Subcutaneous abdominal adipose tissue (tissue), 5 donors: ENCODE measurements around the gene TMPRSS13.
"Not testable (repeated sequence)": the region's sequence is repeated elsewhere in the genome, so short reads cannot be mapped to it uniquely, and the experiment has no call there.

Source experiments
- H3K27ac ChIP-seq: one replicate; pipeline ENCODE4 v1.7.0; 2013; ENCODE audit warnings: low read depth, mild to moderate bottlenecking, inconsistent platforms, low read length, moderate library complexity
- H3K27me3 ChIP-seq, 5 donors: one replicate each; pipeline ENCODE4 v1.7.0; 2013; ENCODE audit warnings: low read length in 5 of 5, inconsistent platforms in 1 of 5; ENCODE audit not compliant: control insufficient read depth in 5 of 5, insufficient read depth in 4 of 5
- H3K36me3 ChIP-seq, 5 donors: one replicate each; pipeline ENCODE4 v1.7.0; 2013; ENCODE audit warnings: low read length in 5 of 5; ENCODE audit not compliant: control insufficient read depth in 5 of 5, insufficient read depth in 5 of 5
- H3K4me1 ChIP-seq, 5 donors: one replicate each; pipeline ENCODE4 v1.7.0; 2013; ENCODE audit warnings: low read length in 5 of 5, mild to moderate bottlenecking in 3 of 5, moderate library complexity in 1 of 5; ENCODE audit not compliant: control insufficient read depth in 5 of 5, insufficient read depth in 5 of 5
- H3K4me3 ChIP-seq, 5 donors: one replicate each; pipeline ENCODE4 v1.7.0; 2013; ENCODE audit warnings: low read length in 5 of 5, low read depth in 1 of 5
- H3K9ac ChIP-seq, 5 donors: one replicate each; pipeline ENCODE4 v1.7.0; 2013; ENCODE audit warnings: low read length in 5 of 5, mild to moderate bottlenecking in 4 of 5, moderate library complexity in 3 of 5
- H3K9me3 ChIP-seq, 5 donors: one replicate each; pipeline ENCODE4 v1.7.0; 2013; ENCODE audit warnings: low read length in 5 of 5; ENCODE audit not compliant: control insufficient read depth in 5 of 5
- donor health status: healthy.
- donor health status: healthy.
- donor health status: healthy.
- donor health status: healthy.
- donor health status: healthy.

Gene TMPRSS13

DNA sequence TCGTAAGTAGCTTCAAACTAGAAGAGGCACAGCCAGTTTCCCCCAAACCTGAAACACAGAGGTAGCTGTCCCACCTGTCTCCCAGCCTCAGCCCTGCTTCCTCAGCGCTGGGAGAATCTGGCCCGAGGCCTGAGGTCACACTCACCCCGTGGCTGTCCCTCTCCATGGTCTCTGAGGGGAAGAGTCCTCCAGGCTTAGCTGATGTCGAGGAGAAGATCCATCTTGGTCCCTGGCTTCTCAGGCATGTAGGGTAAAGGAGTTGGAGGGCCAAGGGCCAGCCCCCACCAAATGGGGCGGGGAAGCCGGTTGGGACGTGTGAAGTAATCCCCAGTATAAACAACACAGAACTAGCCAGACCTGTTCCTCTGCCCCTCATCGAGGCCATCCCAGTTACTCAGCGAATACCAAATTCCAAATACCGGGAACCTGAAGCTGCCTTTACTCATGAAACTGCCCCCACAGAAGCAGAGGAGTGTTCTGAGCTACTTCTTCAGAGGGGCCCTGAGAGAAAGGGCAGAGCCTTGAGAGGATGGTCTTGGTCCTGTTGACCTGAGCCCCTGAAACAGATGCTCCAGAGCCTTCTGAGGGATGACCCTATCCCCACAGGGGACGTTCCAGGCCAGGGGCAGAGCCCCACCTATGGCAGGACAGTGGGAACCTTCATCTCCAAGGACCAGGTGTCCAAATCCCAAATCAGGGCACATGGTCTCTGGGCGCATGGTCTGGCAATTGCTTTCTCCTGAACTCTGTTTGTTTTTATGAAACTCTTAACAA, at the start of gene TMPRSS13:
TSS of gene TMPRSS13 (minus strand) at position 261 of the 774 bp plus-strand sequence. CDS start at position 166, 95 bp downstream.
- peaks cover 0 to 4% (median 0%) of the 10 kb centered on the region in 5 donors for H3K27me3 ChIP-seq
- H3K36me3 ChIP-seq: no peaks in the 10 kb centered on the region
- peaks cover 0 to 28% (median 14%) of the 10 kb centered on the region in 5 donors for H3K4me1 ChIP-seq
- H3K4me3 ChIP-seq: no peak within 1 kb of the TSS
- no peak within 1 kb of the TSS for H3K27ac ChIP-seq
- H3K9ac ChIP-seq: no peak within 1 kb of the TSS
- no peaks in the 10 kb centered on the region for H3K9me3 ChIP-seq

- H3K27me3 ChIP-seq: peaks cover 0 to 5% (median 3%) of the 10 kb centered on the region in 5 donors
- peaks cover 0 to 28% (median 6%) of the 10 kb centered on the region in 5 donors for H3K4me1 ChIP-seq
- no peaks in the 10 kb centered on the region for H3K9me3 ChIP-seq
- no peak overlapping the region for H3K4me3 ChIP-seq
- no peak overlapping the region for H3K9ac ChIP-seq
- H3K36me3 ChIP-seq: no peaks in the 10 kb centered on the region
- H3K27ac ChIP-seq: no peak overlapping the region
Measured at GRCh38 chr11:117978991-117979390, 49.8 kb upstream of the TMPRSS13 start.

DNA sequence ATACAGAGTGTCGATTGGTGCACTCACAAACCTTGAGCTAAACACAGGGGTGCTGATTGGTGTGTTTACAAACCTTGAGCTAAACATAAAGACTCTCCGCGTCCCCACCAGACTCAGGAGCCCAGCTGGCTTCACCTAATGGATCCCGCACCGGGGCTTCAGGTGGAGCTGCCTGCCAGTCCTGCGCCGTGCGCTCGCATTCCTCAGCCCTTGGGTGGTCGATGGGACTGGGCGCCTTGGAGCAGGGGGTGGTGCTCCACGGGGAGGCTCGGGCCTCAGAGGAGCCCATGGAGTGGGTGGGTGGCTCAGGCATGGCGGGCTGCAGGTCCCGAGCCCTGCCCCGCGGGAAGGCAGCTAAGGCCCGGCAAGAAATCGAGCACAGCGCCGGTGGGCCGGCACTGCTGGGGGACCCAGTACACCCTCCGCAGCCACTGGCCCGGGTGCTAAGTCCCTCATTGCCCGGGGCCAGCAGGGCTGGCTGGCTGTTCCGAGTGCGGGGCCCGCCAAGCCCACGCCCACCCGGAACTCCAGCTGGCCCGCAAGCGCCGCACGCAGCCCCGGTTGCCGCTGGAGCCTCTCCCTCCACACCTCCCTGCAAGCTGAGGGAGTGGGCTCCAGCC, 49.2 kb upstream of the TMPRSS13 start:
- not testable (repeated sequence) for H3K9ac ChIP-seq, H3K9me3 ChIP-seq, H3K27me3 ChIP-seq, H3K36me3 ChIP-seq, H3K4me3 ChIP-seq, H3K27ac ChIP-seq
- H3K4me1 ChIP-seq: peaks cover 0 to 32% (median 6%) of the 10 kb centered on the region in 5 donors

- not testable (repeated sequence) for H3K36me3 ChIP-seq, H3K9ac ChIP-seq, H3K27ac ChIP-seq, H3K9me3 ChIP-seq, H3K4me3 ChIP-seq, H3K27me3 ChIP-seq
- H3K4me1 ChIP-seq: peaks cover 0 to 38% (median 8%) of the 10 kb centered on the region in 5 donors
Measured at GRCh38 chr11:117977612-117978264, 48.5 kb upstream of the TMPRSS13 start.

DNA sequence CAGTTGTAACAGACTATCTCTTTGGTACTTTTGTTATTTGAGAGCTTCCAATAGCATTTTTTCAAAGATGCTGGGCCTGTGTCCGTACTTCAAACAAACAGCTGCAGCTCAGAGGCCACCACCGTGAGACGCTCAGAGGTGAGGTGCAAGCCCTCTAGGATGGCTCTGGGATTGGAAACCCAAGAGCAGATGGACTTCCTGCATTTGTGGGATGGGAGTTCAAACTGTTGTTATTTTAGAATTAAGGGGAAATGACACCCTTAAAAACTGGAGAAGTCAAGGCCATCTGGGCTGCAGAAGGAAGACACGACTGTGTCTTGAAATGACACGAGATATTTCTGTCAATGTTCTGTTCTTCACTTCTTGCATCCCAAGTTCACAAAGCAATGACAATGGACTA, 47.8 kb upstream of the TMPRSS13 start:
- Histone ChIP-seq H3K4me3 (no peak overlapping the region), H3K27ac (no peak overlapping the region), H3K4me1 (peaks cover 0 to 38% (median 10%) of the 10 kb centered on the region in 5 donors), H3K27me3 (peaks cover 0 to 7% (median 3%) of the 10 kb centered on the region in 5 donors), H3K9me3 (no peaks in the 10 kb centered on the region), H3K36me3 (no peaks in the 10 kb centered on the region), H3K9ac (no peak overlapping the region)

GRCh38 chr11:117976445-117976844, 47.2 kb upstream of the TMPRSS13 start:
- Histone ChIP-seq H3K9ac (no peak overlapping the region), H3K36me3 (no peaks in the 10 kb centered on the region), H3K27me3 (peaks cover 0 to 8% (median 3%) of the 10 kb centered on the region in 5 donors), H3K9me3 (no peaks in the 10 kb centered on the region), H3K4me1 (peaks cover 0 to 38% (median 10%) of the 10 kb centered on the region in 5 donors), H3K27ac (no peak overlapping the region), H3K4me3 (no peak overlapping the region)

GRCh38 chr11:117973503-117973860, 44.3 kb upstream of the TMPRSS13 start:
- H3K9me3 ChIP-seq: no peaks in the 10 kb centered on the region
- H3K4me1 ChIP-seq: peaks cover 0 to 31% (median 4%) of the 10 kb centered on the region in 5 donors
- peaks cover 0 to 12% (median 0%) of the 10 kb centered on the region in 5 donors for H3K27me3 ChIP-seq
- no peaks in the 10 kb centered on the region for H3K36me3 ChIP-seq
- H3K9ac ChIP-seq: no peak overlapping the region
- no peak overlapping the region for H3K27ac ChIP-seq
- H3K4me3 ChIP-seq: no peak overlapping the region

DNA sequence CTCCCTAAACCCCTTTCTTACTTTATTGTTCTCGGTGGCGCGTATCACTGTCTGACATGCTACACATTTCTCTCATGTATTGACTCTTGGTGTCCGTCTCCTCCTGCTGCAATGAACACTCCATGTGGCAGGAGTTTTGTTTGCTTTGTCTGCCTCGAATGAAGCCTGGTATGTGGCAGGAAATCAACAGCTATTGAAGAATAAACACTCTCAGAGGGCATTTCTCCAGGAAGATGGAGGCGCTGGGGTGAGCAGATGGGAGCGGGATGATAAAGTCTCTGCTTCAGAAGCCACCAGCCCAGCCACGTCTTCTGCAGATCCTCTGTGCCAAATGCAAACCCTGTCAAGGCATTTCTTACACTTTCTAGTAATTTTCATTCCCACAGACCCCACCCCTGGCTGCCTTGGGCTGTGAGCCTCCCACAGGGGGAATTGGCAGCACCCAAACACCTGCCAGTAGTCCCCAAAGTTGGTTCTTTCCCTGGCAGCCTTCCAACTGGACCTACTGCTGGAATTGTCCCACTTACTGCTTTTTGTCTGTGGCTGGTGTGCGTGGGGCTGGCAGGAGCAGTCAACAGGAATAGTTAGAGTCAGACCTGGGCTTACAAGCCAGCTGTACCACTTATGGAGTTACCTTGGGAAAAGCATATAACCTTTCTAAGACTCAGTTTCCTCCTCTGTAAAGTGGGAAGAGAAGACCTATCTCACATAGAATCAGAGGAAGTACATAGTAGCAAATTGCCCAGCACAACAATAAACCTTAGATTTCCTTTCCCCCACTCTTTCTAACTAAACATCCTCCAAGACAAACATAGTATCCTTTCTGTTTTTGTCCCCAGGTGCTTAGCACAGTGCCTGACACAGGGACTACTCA, 43.7 kb upstream of the TMPRSS13 start:
- no peaks in the 10 kb centered on the region for H3K9me3 ChIP-seq
- H3K36me3 ChIP-seq: no peaks in the 10 kb centered on the region
- no peak overlapping the region for H3K4me3 ChIP-seq
- H3K9ac ChIP-seq: no peak overlapping the region
- H3K27ac ChIP-seq: no peak overlapping the region
- H3K27me3 ChIP-seq: peaks cover 0 to 12% (median 0%) of the 10 kb centered on the region in 5 donors
- H3K4me1 ChIP-seq: peaks cover 0 to 31% (median 4%) of the 10 kb centered on the region in 5 donors

GRCh38 chr11:117972044-117972443, 42.8 kb upstream of the TMPRSS13 start:
- Histone ChIP-seq H3K27me3 (peaks cover 0 to 12% (median 0%) of the 10 kb centered on the region in 5 donors), H3K27ac (no peak overlapping the region), H3K4me1 (peaks cover 0 to 31% (median 4%) of the 10 kb centered on the region in 5 donors), H3K4me3 (no peak overlapping the region), H3K9ac (no peak overlapping the region), H3K36me3 (no peaks in the 10 kb centered on the region), H3K9me3 (no peaks in the 10 kb centered on the region)
